HepG2 (cell line): ENCODE results near the gene SCAI.

Source experiments
- CTCF ChIP-seq: sonication (generic); formaldehyde crosslinking; IDR thresholded peaks from 2 replicates; pipeline ENCODE4 v1.5.0; 2020; ENCODE audit warnings: mild to moderate bottlenecking, missing genetic modification reagents, moderate library complexity
- FOXA3 ChIP-seq: IDR thresholded peaks from 2 replicates; pipeline ENCODE4 v1.6.1; 2016; ENCODE audit warnings: missing genetic modification reagents, missing compliant biosample characterization
- POLR2A ChIP-seq, 2 experiments: IDR thresholded peaks; 2 replicates each; pipeline ENCODE4 v1.6.1; 2011; ENCODE audit warnings: low read depth in 2 of 2, low read length in 2 of 2, mild to moderate bottlenecking in 1 of 2, moderate library complexity in 1 of 2; ENCODE audit not compliant: insufficient read depth in 1 of 2
- POLR2AphosphoS5 ChIP-seq: IDR thresholded peaks from 2 replicates; pipeline ENCODE4 v1.6.1; 2012; ENCODE audit warnings: low read depth, low read length
- RARA ChIP-seq: IDR thresholded peaks from 2 replicates; pipeline ENCODE4 v1.6.1; 2016; ENCODE audit warnings: missing genetic modification reagents, missing compliant biosample characterization
- TBP ChIP-seq: sonication (generic); formaldehyde crosslinking; IDR thresholded peaks from 2 replicates; pipeline ENCODE4 v1.5.0; 2020; ENCODE audit warnings: missing genetic modification reagents
- YY1 ChIP-seq: IDR thresholded peaks from 2 replicates; pipeline ENCODE4 v1.6.1; 2011; ENCODE audit warnings: low read length, low read depth, moderate library complexity, mild to moderate bottlenecking; ENCODE audit not compliant: insufficient read depth, insufficient replicate concordance
- ZNF274 ChIP-seq: sonication (generic); formaldehyde crosslinking; IDR thresholded peaks from 2 replicates; pipeline ENCODE4 v1.5.1; 2020; ENCODE audit warnings: mild to moderate bottlenecking, missing genetic modification reagents
- ZNF644 ChIP-seq: IDR thresholded peaks from 2 replicates; pipeline ENCODE4 v1.6.1; 2016; ENCODE audit warnings: low read depth
- ZNF839 ChIP-seq: sonication (generic); formaldehyde crosslinking; IDR thresholded peaks from 2 replicates; pipeline ENCODE4 v1.4.0; 2020; ENCODE audit warnings: missing genetic modification reagents, mild to moderate bottlenecking, borderline replicate concordance
- TF ChIP-seq, protein P1 (sequence below): sonication (generic); formaldehyde crosslinking; IDR thresholded peaks from 2 replicates; pipeline ENCODE4 v1.5.1; 2020; ENCODE audit warnings: mild to moderate bottlenecking, moderate library complexity, missing genetic modification reagents

GRCh38 chr9:125161284-125161918 is 18.1 kb upstream of the SCAI start:
- TF ChIP-seq POLR2AphosphoS5 (no peak), ZNF274 (CRISPR knock-in tag) (no peak), RARA (CRISPR knock-in tag) (no peak), POLR2A (IDR thresholded peaks at IDR 0.05; ENCODE audit: insufficient read depth in 1 of 2, low read depth in 2 of 2, low read length in 2 of 2) (no peak), ZNF839 (CRISPR knock-in tag) (no peak), ZNF644 (no peak), CTCF (CRISPR knock-in tag) (no peak), TBP (CRISPR knock-in tag) (no peak), YY1 (no peak), FOXA3 (CRISPR knock-in tag) (no peak)
- TF ChIP-seq, protein P1, sequence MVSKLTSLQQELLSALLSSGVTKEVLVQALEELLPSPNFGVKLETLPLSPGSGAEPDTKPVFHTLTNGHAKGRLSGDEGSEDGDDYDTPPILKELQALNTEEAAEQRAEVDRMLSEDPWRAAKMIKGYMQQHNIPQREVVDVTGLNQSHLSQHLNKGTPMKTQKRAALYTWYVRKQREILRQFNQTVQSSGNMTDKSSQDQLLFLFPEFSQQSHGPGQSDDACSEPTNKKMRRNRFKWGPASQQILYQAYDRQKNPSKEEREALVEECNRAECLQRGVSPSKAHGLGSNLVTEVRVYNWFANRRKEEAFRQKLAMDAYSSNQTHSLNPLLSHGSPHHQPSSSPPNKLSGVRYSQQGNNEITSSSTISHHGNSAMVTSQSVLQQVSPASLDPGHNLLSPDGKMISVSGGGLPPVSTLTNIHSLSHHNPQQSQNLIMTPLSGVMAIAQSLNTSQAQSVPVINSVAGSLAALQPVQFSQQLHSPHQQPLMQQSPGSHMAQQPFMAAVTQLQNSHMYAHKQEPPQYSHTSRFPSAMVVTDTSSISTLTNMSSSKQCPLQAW (CRISPR knock-in tag), result no peak
